GM21381 (cell line): ENCODE results near the gene TSSK3.
A peak's percentile ranks its signal among the peaks of the same experiment; 100 is the strongest.

Experiments
- ATAC-seq: cut with Tn5 transposase; IDR thresholded peaks from one replicate; pipeline ENCODE4 v1.9.1; 2021; ENCODE audit warnings: mild to moderate bottlenecking, moderate library complexity; ENCODE audit not compliant: unreplicated experiment

TSSK3 gene

DNA sequence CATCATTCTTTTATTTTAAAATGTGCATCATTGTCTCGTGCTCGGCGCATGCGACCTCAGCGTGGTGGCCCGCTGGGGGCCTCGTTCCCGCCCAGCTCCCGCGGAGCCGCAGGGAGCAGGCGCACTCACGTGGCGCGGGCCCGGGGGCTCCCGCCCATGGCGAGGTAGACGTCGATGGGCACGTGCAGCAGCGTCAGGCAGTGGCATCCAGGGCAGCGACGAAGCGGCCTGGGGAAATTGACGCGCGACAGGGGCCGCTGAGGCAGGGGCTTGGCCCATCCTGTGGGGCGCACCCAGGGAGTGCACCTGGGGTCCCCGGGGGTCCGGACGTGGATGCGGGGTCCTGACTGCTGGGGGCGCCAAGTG lies 1.0 kb upstream of the TSSK3 start:
- ATAC-seq, result no peak

- no peak for ATAC-seq
Observed at GRCh38 chr1:32361674-32362473, 465 bp upstream of the TSSK3 start.

DNA sequence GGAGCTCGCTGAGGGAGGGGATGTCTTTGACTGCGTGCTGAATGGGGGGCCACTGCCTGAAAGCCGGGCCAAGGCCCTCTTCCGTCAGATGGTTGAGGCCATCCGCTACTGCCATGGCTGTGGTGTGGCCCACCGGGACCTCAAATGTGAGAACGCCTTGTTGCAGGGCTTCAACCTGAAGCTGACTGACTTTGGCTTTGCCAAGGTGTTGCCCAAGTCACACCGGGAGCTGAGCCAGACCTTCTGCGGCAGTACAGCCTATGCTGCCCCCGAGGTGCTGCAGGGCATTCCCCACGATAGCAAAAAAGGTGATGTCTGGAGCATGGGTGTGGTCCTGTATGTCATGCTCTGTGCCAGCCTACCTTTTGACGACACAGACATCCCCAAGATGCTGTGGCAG lies 1.4 kb downstream of the TSSK3 start:
- no peak for ATAC-seq

- ATAC-seq, result no peak
Observed at GRCh38 chr1:32364836-32365235, 2.5 kb downstream of the TSSK3 start.

- no peak for ATAC-seq
Observed at GRCh38 chr1:32365445-32365844, 3.1 kb downstream of the TSSK3 start.

DNA sequence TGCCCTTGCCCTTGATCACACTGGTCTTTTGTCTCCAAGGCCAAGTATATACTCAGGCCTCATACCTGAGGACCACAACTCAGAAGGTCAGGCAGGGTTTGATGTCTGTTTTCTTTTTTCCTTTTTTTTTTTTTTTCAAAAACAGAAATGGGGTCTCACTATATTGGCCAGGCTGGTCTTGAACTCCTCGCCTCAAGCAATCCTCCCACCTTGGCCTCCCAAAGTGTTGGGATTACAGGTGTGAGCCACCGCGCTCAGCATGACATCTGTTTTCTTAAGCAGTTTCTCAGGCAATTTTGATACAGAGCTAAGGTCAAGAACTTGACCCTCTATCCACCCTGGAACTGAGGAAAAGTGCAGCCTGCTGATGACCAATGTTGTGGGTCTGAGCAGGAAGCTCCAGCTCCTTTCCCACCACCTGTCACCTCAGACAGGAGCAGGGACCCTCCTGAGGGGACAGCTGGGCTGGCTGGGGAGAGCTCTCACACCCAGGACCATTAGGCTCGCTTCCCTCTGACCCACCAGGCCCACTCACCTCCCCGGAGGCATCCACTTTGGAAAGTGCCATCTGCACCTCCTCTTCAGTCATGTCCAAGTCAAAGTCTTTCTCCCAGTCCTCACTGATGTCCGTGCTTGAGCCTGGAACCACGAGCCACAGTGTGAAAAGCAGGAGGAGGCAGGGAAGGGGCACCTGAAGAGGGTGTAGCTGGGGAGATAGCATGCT lies 5.7 kb downstream of the TSSK3 start:
- ATAC-seq, result no peak

- no peak for ATAC-seq
Observed at GRCh38 chr1:32372149-32372756, 9.9 kb downstream of the TSSK3 start.

- no peak for ATAC-seq
Observed at GRCh38 chr1:32373996-32374592, 11.8 kb downstream of the TSSK3 start.

DNA sequence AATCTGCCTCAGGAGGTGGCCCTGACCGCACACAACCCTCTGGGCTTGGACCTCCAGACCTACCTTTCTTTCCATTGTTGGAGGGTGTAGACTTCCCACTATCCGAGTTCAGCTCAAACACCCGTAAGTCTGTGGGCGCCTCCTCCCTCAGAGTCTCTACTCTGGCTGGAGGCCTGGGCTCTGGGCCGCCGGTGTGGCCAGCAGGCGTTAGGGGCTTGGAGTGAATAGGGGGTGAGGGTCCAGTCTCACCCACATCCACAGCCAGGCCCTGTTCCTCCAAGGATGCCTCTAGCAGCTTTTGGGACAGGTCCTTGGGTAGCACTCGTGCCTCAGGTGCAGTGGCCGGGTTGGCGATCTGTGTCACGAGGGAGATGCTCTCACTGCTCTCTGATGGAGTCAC lies 13.9 kb downstream of the TSSK3 start:
- no peak for ATAC-seq

DNA sequence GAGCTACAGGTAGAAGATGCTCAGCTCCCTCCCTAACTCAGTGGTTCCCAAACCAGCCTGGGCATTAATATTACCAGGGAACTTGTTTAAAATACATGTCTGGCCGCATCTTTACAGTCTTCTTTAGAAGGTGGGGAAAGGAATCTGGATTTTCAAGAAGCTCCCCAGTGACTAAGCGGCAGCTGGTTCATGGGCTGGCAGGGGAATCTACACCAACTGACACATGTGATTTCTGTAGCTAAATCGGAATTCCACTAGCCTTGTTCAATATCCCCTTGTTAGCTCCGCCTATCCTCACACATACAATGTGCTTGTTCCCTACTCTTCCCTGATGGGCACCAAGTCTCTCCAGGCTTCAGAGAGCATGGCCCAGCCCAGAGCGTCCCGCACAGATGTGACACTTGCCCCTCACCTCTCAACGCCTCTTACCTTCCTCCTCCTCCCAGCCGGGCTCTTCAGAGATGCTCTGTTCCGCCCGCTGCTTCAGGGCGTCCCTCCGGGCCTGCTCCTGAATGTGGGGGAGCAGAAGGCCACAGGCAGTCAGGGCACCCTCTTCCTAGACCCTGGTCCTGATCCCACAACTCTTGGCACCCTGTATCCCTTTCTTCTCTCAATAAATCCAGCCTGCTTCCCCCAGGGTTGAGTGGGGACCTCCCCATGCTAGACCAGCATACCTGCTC lies 15.3 kb downstream of the TSSK3 start:
- ATAC-seq, result no peak

DNA sequence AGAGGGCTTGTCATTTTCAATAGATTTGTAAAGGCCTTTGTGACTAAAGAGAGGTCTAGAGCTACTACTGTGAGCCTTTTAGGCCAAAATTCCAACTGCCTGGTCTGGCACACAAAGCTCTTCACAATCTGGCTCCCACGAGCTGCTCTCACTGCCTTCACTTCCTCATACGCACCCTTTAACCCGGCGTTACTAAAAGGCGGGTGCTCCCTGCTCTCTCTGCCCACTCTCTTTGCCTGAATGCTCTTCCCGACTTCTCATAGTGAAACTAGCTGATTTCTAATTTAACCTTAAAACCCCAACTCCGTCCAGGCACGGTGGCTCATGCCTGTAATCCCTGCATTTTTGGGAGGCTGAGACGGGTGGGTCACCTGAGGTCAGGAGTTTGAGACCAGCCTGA lies 17.7 kb downstream of the TSSK3 start:
- ATAC-seq, result no peak

- no peak for ATAC-seq
Observed at GRCh38 chr1:32386676-32387392, 24.5 kb downstream of the TSSK3 start.

GRCh38 chr1:32388641-32389040 lies 26.3 kb downstream of the TSSK3 start:
- ATAC-seq, result no peak

DNA sequence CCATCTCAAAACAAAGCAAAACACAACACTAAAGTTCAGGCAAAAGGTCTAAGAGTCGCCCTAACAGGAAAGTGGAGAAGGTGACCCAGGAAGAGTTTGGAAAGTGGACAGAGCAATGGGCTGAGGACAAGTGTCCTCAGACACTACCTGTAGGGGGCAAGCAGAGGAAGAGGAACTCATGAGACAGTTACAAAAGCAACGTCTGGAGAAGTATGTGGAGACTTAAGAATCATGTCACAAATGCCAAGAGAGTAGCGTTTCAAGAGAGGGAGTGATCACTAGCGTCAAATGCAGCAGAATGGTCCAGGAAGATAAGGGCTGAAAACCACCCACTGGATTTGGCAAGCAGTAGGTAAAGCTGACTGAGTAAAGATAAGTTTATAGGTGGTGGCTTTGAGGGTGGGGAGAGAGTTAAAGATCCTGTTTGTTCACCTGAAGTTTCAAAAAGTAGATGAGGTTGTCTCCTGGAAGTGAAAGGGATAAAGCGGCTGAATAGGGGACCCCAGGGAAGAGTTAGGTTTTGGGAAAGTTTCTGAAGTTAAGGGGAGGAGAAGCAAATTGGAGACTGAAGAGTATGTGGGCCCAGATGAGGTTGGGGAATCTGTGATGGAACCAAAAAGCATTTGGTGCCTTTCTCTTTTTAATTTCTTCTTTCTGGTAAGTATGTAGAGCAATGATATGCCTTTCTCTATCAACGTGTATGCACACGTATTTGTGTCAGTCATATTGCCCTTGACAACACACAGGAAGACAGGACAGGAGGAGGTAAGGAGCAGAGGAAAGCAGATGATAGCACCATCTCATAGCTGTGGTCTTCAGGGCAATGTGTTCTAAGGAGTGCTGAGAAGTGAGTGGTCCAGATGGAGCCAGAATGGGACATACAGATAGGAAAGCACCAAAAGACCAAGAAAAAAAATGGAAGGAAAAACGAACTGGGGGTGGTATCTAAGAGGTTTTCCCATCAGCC lies 28.8 kb downstream of the TSSK3 start:
- ATAC-seq, result no peak

DNA sequence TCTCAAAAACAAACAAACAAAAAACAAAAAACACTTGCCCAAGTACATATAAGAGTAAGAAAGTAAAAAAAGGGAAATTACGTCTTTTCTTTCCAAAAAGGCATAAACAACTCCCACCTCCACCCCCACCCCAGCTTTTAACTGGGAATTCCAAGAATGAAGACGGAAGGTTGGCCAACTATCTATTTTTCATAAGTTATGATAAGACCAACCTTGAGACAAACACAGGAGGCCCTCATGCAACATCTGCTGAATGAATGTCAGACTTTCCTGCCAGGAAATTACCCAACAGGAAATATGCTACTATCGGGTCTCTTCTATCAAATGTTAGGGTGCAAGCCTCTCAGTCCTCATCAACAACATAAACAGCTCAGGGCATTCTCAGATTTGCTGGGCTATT lies 30.0 kb downstream of the TSSK3 start:
- ATAC-seq, result no peak

GRCh38 chr1:32393136-32393535 lies 30.8 kb downstream of the TSSK3 start:
- ATAC-seq, result no peak

GRCh38 chr1:32393832-32394140 lies 31.4 kb downstream of the TSSK3 start:
- peak; percentile 5 for ATAC-seq

DNA sequence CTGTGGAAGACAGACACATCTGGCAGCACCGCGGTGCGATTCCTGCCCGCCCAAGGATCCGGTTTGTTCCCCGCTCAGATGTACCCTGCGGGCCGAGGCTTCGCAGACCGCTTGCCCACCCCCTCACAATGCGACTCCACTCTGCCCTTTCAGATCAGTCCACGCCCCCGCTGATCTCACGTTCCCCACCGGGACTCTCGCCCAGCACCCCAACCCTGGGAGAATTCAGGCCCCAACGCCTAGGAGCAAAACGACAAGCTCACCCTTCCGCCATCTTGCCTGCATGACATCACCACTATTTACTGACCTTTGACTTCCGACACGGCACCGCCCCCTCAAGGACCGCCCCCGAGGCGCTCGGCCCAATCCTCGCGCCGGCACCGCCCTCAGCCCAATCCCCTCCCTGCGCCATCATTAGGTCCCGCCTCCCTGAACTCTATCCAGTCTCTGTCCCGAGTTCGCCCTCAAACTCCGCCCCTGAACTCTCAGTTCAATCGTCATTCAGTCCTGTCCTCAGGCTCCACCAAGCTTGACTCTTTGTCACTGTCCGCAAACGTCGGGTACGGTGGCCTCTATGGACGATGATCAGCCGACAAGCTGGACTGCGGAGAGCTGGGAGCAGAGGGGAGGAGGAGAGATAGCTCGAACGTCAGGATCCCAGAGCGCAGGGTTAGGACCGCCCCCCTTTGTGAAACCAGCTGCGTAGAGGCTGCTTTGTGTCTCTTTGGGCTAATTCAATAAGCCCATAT lies 32.0 kb downstream of the TSSK3 start, which contains the start of gene BSDC1:
TSS of gene BSDC1 (minus strand) at position 301 of the 749 bp plus-strand sequence. CDS start at position 274, 27 bp downstream.
- ATAC-seq, result peak; percentile 96
